ENCODE measurements around the gene RECQL5.

DNA sequence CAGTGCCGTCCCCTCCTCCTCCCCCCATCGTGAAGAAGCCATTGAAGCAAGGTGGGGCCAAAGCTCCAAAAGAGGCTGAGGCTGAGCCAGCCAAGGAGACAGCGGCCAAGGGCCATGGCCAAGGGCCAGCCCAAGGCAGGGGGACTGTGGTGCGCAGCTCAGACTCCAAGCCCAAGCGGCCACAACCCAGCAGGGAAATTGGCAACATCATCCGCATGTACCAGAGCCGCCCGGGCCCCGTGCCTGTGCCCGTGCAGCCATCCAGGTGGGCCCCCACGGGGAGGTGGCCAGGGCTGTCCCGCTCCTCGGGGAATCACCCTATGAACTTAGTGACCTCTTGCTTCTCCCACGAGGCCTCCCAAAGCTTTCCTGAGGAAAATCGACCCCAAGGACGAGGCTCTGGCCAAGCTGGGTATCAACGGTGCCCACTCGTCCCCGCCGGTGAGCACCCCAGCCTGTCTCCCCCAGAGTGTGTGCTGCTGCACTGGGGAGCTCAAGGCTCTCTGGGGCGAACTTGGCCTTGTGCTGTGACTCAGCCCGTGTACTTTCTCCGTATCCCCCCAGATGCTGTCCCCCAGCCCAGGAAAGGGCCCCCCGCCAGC is 50.3 kb downstream of the RECQL5 start:
- no peak for TF ChIP-seq GATA2 (IDR thresholded peaks at IDR 0.05; ENCODE audit: low read depth, low read length)
- TF ChIP-seq GATA3 (IDR thresholded peaks at IDR 0.05; ENCODE audit: low read depth, low read length) = no peak
